HepG2 (cell line): ENCODE data around the gene TRIP4. TPM values are rescaled to one million over a fixed set of nuclear protein-coding genes. Genes with fewer than 3 reads are reported as not detected.

Experiments used
- ASH2L ChIP-seq: fragments of 300-600, 200-600 bp; sonication (generic); IDR thresholded peaks from 2 replicates; pipeline ENCODE4 v1.7.0; 2017; ENCODE audit warnings: low read depth, mild to moderate bottlenecking, moderate library complexity, mixed read lengths, low read length; ENCODE audit not compliant: insufficient read length
- ATF1 ChIP-seq: IDR thresholded peaks from 2 replicates; pipeline ENCODE4 v1.6.1; 2016; ENCODE audit warnings: mild to moderate bottlenecking, control low read depth
- BCL3 ChIP-seq: sonication (generic); formaldehyde crosslinking; IDR thresholded peaks from 2 replicates; pipeline ENCODE4 v1.5.1; 2020; ENCODE audit warnings: mild to moderate bottlenecking, missing genetic modification reagents, moderate library complexity
- CEBPB ChIP-seq: IDR thresholded peaks from 2 replicates; pipeline ENCODE4 v1.6.1; 2011; ENCODE audit warnings: low read depth, low read length, improper control_type of control experiment, borderline replicate concordance
- EEA1 ChIP-seq: sonication (generic); formaldehyde crosslinking; IDR thresholded peaks from 2 replicates; pipeline ENCODE4 v1.5.1; 2020; ENCODE audit warnings: mild to moderate bottlenecking, missing genetic modification reagents, borderline replicate concordance
- GMEB1 ChIP-seq: sonication (generic); formaldehyde crosslinking; IDR thresholded peaks from 2 replicates; pipeline ENCODE4 v1.5.1; 2020; ENCODE audit warnings: missing genetic modification reagents, mild to moderate bottlenecking, borderline replicate concordance
- HNRNPLL ChIP-seq: fragments of 200-400 bp; formaldehyde crosslinking; IDR thresholded peaks from 2 replicates; pipeline ENCODE4 v1.6.1; 2017; ENCODE audit warnings: mild to moderate bottlenecking, low read depth, low read length; ENCODE audit not compliant: poor library complexity, severe bottlenecking
- IKZF4 ChIP-seq: sonication (generic); formaldehyde crosslinking; IDR thresholded peaks from 2 replicates; pipeline ENCODE4 v1.5.1; 2020; ENCODE audit warnings: borderline replicate concordance, mild to moderate bottlenecking, low read depth, missing genetic modification reagents; ENCODE audit errors: not compliant biosample characterization
- IRF2 ChIP-seq: IDR thresholded peaks from 2 replicates; pipeline ENCODE4 v1.6.1; 2018; ENCODE audit warnings: missing genetic modification reagents, missing compliant biosample characterization
- IRF9 ChIP-seq: sonication (generic); formaldehyde crosslinking; IDR thresholded peaks from 2 replicates; pipeline ENCODE4 v1.8.0; 2022; ENCODE audit warnings: missing genetic modification reagents, mild to moderate bottlenecking, borderline replicate concordance
- MYPOP ChIP-seq: sonication (generic); formaldehyde crosslinking; IDR thresholded peaks from 2 replicates; pipeline ENCODE4 v1.8.1; 2023; ENCODE audit warnings: mild to moderate bottlenecking, moderate library complexity, missing genetic modification reagents
- PHF21A ChIP-seq: sonication (generic); formaldehyde crosslinking; IDR thresholded peaks from 2 replicates; pipeline ENCODE4 v1.5.0; 2020; ENCODE audit warnings: mild to moderate bottlenecking, missing genetic modification reagents
- SOX5 ChIP-seq: IDR thresholded peaks from 2 replicates; pipeline ENCODE4 v1.6.1; 2016; ENCODE audit warnings: borderline replicate concordance
- SP4 ChIP-seq: sonication (generic); formaldehyde crosslinking; IDR thresholded peaks from 2 replicates; pipeline ENCODE4 v1.8.1; 2023; ENCODE audit warnings: mild to moderate bottlenecking, missing genetic modification reagents
- ZNF235 ChIP-seq: sonication (generic); formaldehyde crosslinking; IDR thresholded peaks from 2 replicates; pipeline ENCODE4 v1.8.1; 2023; ENCODE audit warnings: mild to moderate bottlenecking, missing genetic modification reagents, borderline replicate concordance
- ZNF687 ChIP-seq: sonication (generic); formaldehyde crosslinking; IDR thresholded peaks from 2 replicates; pipeline ENCODE4 v1.5.1; 2020; ENCODE audit warnings: mild to moderate bottlenecking, missing genetic modification reagents, moderate library complexity
- ZNF720 ChIP-seq: sonication (generic); formaldehyde crosslinking; IDR thresholded peaks from 2 replicates; pipeline ENCODE4 v1.4.0; 2020; ENCODE audit warnings: missing genetic modification reagents
- ZNF782 ChIP-seq: sonication (generic); formaldehyde crosslinking; IDR thresholded peaks from 2 replicates; pipeline ENCODE4 v1.4.0; 2020; ENCODE audit warnings: missing genetic modification reagents, mild to moderate bottlenecking, borderline replicate concordance
- polyA plus RNA-seq, 8 experiments: library from polyadenylated mRNA; depleted of rRNA in 3 of 8; stranded (reverse) in 7 of 8; unstranded in 1 of 8; fragments of >200 nt; fragmentation: Illumina TruSeq in 4 of 8; extraction: Trizol in 4 of 8; gene quantifications; 2 replicates each; pipeline versions ENCODE4 v1.2.1 to v1.2.3, GENCODE V29; 2011 to 2016; ENCODE audit warnings: low read depth in 4 of 8, missing spikeins in 1 of 8, mixed read lengths in 1 of 8; ENCODE audit not compliant: insufficient read depth in 1 of 8
- total RNA-seq, 5 experiments: library from RNA; depleted of rRNA; stranded (reverse); fragments of >200 nt; fragmentation: Illumina TruSeq; extraction: Trizol; gene quantifications; 2 replicates each; pipeline ENCODE4 v1.2.3, GENCODE V29; 2016; ENCODE audit warnings: low read depth in 1 of 5

The TRIP4 gene
- total and polyA plus RNA-seq, 2 of the 13 experiments (the other 11 are each of a cell fraction or from before 2014, with no cell fraction given): 7.1 to 11.8 TPM

- TF ChIP-seq IKZF4 (CRISPR knock-in tag) (peak; percentile 54), CEBPB (no peak), ASH2L (peak; percentile 87), ZNF720 (CRISPR knock-in tag) (no peak), ZNF235 (CRISPR knock-in tag) (0 out of 2 replicates have a peak, but pooled peaks have one; percentile 34), EEA1 (CRISPR knock-in tag) (0 out of 2 replicates have a peak, but pooled peaks have one; percentile 47), ATF1 (peak; percentile 53; the same call in 1 of the 2 replicates), MYPOP (CRISPR knock-in tag) (peak; percentile 63; the same call in 1 of the 2 replicates), IRF2 (peak; percentile 36; the same call in 1 of the 2 replicates), GMEB1 (CRISPR knock-in tag) (0 out of 2 replicates have a peak, but pooled peaks have one; percentile 19), ZNF782 (CRISPR knock-in tag) (0 out of 2 replicates have a peak, but pooled peaks have one; percentile 30), BCL3 (0 out of 2 replicates have a peak, but pooled peaks have one; percentile 56), ZNF687 (CRISPR knock-in tag) (peak; percentile 81), PHF21A (peak; percentile 60; the same call in 1 of the 2 replicates), IRF9 (CRISPR knock-in tag) (peak; percentile 55; the same call in 1 of the 2 replicates), SP4 (CRISPR knock-in tag) (peak; percentile 83), SOX5 (CRISPR knock-in tag) (0 out of 2 replicates have a peak, but pooled peaks have one; percentile 9), HNRNPLL (no peak)
Measured at GRCh38 chr15:64381000-64381751, 6.5 kb upstream of the TRIP4 start, which contains the start of gene PCLAF (continued).
